H1 (cell line): ENCODE measurements around the gene CENATAC. TPM values are rescaled to one million over a fixed set of nuclear protein-coding genes. Genes with fewer than 3 reads are reported as not detected.

ENCODE experiments used
- CTCF ChIA-PET: fragments of 300-600 bp; sonication (Branson Sonifier 250); formaldehyde crosslinking; loops from one replicate; lab custom pipeline; 2021; ENCODE audit not compliant: partially characterized antibody; lab: Charles Lee
- POLR2A ChIA-PET: fragments of 300-600 bp; sonication (Branson Sonifier 250); formaldehyde crosslinking; loops from one replicate; lab custom pipeline; 2021; ENCODE audit warnings: inconsistent platforms; ENCODE audit not compliant: partially characterized antibody; lab: Charles Lee
- DNase-seq, 2 experiments: peaks; one replicate each; pipeline versions ENCODE4 v3.0.0 to v3.0.0-alpha.2; 2010 to 2022; ENCODE audit warnings: low spot score in 2 of 2, low read depth in 1 of 2, mixed read lengths in 1 of 2
- FAIRE-seq: peaks from 2 replicates; lab custom pipeline; 2011; peaks lifted over from hg19 to GRCh38; lab: Jason Lieb, UNC
- H2AFZ ChIP-seq: 2 replicates; pipeline ENCODE4 v1.8.1; 2012; ENCODE audit warnings: low read length, inconsistent platforms
- H2AK5ac ChIP-seq: 2 replicates; pipeline ENCODE4 v1.6.1; 2013; ENCODE audit warnings: low read depth, low read length
- H2BK120ac ChIP-seq: replicated peaks from 2 replicates; pipeline ENCODE3; 2013; ENCODE audit warnings: low read depth, low read length, inconsistent platforms
- H2BK12ac ChIP-seq: 2 replicates; pipeline ENCODE4 v1.6.1; 2013; ENCODE audit warnings: low read depth, low read length
- H2BK15ac ChIP-seq: 2 replicates; pipeline ENCODE4 v1.6.1; 2013; ENCODE audit warnings: low read length
- H2BK20ac ChIP-seq: 2 replicates; pipeline ENCODE4 v1.6.1; 2013; ENCODE audit warnings: low read length
- H2BK5ac ChIP-seq: 2 replicates; pipeline ENCODE4 v1.6.1; 2013; ENCODE audit warnings: low read depth, low read length
- H3K14ac ChIP-seq: 2 replicates; pipeline ENCODE4 v1.6.1; 2013; ENCODE audit warnings: inconsistent platforms; ENCODE audit not compliant: insufficient read length
- H3K18ac ChIP-seq: 2 replicates; pipeline ENCODE4 v1.6.1; 2013; ENCODE audit warnings: low read length; ENCODE audit errors: extremely low read depth
- H3K23ac ChIP-seq: 2 replicates; pipeline ENCODE4 v1.6.1; 2013; ENCODE audit warnings: inconsistent platforms; ENCODE audit not compliant: insufficient read length
- H3K23me2 ChIP-seq: 2 replicates; pipeline ENCODE4 v1.6.1; 2013; ENCODE audit warnings: low read depth, low read length
- H3K27ac ChIP-seq: 2 replicates; pipeline ENCODE4 v1.6.1; 2011; ENCODE audit warnings: low read depth, low read length, inconsistent platforms
- H3K27me3 ChIP-seq, 4 experiments: replicated peaks in 1 of 4; 1 replicate in 1 of 4; 2 replicates in 3 of 4; pipeline versions ENCODE4 v1.6.1 to v1.8.1; 2011 to 2013; ENCODE audit warnings: low read length in 3 of 4, mild to moderate bottlenecking in 3 of 4, inconsistent platforms in 2 of 4, mixed read lengths in 2 of 4, moderate library complexity in 1 of 4; ENCODE audit not compliant: control insufficient read depth in 3 of 4, insufficient read depth in 3 of 4; ENCODE audit errors: extremely low read depth in 1 of 4
- H3K36me3 ChIP-seq, 4 experiments: 2 replicates each; pipeline versions ENCODE4 v1.6.1 to v1.8.1; 2011 to 2013; ENCODE audit warnings: mild to moderate bottlenecking in 4 of 4, low read length in 3 of 4, moderate library complexity in 2 of 4, control low read depth in 1 of 4, inconsistent platforms in 1 of 4; ENCODE audit not compliant: insufficient read depth in 4 of 4, control insufficient read depth in 2 of 4
- H3K4ac ChIP-seq: replicated peaks from 2 replicates; pipeline ENCODE3; 2013; ENCODE audit warnings: low read length, low read depth, mixed read lengths, inconsistent platforms; ENCODE audit not compliant: insufficient read length
- H3K4me1 ChIP-seq, 4 experiments: replicated peaks in 1 of 4; 1 replicate in 1 of 4; 2 replicates in 3 of 4; pipeline versions ENCODE4 v1.6.1 to v1.8.1; 2011 to 2013; ENCODE audit warnings: low read length in 3 of 4, inconsistent platforms in 2 of 4, mixed read lengths in 1 of 4; ENCODE audit not compliant: insufficient read depth in 4 of 4, control insufficient read depth in 3 of 4
- H3K4me2 ChIP-seq, 2 experiments: 2 replicates each; pipeline versions ENCODE4 v1.6.1 to v1.8.1; 2011 to 2013; ENCODE audit warnings: low read depth in 2 of 2, low read length in 2 of 2, control low read depth in 1 of 2, inconsistent platforms in 1 of 2, mild to moderate bottlenecking in 1 of 2; ENCODE audit not compliant: insufficient read depth in 1 of 2
- H3K4me3 ChIP-seq, 4 experiments: fragments of 200-600, 300-600 bp in 1 of 4; sonication (generic), shearing (Covaris generic), sonication (Bioruptor Twin) in 1 of 4; 2 replicates each; pipeline versions ENCODE4 v1.5.1 to v1.8.1; 2011 to 2016; ENCODE audit warnings: low read length in 4 of 4, low read depth in 3 of 4, control low read depth in 2 of 4, inconsistent platforms in 2 of 4, mild to moderate bottlenecking in 2 of 4, mixed read lengths in 1 of 4, moderate library complexity in 1 of 4; ENCODE audit not compliant: insufficient read depth in 2 of 4; ENCODE audit errors: extremely low read depth in 1 of 4
- H3K56ac ChIP-seq: replicated peaks from 2 replicates; pipeline ENCODE3; 2013; ENCODE audit warnings: low read depth, mild to moderate bottlenecking, mixed read lengths, low read length, inconsistent platforms; ENCODE audit not compliant: insufficient read length
- H3K79me1 ChIP-seq: 2 replicates; pipeline ENCODE4 v1.6.1; 2013; ENCODE audit warnings: low read depth, low read length, control low read depth
- H3K79me2 ChIP-seq, 2 experiments: 2 replicates each; pipeline versions ENCODE4 v1.6.1 to v1.8.1; 2012 to 2013; ENCODE audit warnings: low read length in 2 of 2, mild to moderate bottlenecking in 2 of 2, inconsistent platforms in 1 of 2; ENCODE audit not compliant: insufficient read depth in 2 of 2, control insufficient read depth in 1 of 2
- H3K9ac ChIP-seq, 4 experiments: replicated peaks in 1 of 4; 1 replicate in 1 of 4; 2 replicates in 3 of 4; pipeline versions ENCODE4 v1.6.1 to v1.8.1; 2011 to 2013; ENCODE audit warnings: low read depth in 3 of 4, low read length in 3 of 4, control low read depth in 2 of 4, mild to moderate bottlenecking in 2 of 4, moderate library complexity in 2 of 4, inconsistent platforms in 1 of 4; ENCODE audit errors: extremely low read depth in 1 of 4
- H3K9me3 ChIP-seq, 2 experiments: 2 replicates each; pipeline versions ENCODE4 v1.6.1 to v1.8.1; 2012 to 2013; ENCODE audit warnings: mild to moderate bottlenecking in 2 of 2, moderate library complexity in 2 of 2, control low read depth in 1 of 2, inconsistent platforms in 1 of 2, low read depth in 1 of 2, low read length in 1 of 2, mixed read lengths in 1 of 2; ENCODE audit not compliant: insufficient read depth in 2 of 2
- H4K20me1 ChIP-seq, 2 experiments: replicated peaks in 1 of 2; 2 replicates each; pipeline versions ENCODE3 to v1.8.1; 2011 to 2013; ENCODE audit warnings: inconsistent platforms in 2 of 2, low read length in 2 of 2, mild to moderate bottlenecking in 1 of 2; ENCODE audit not compliant: insufficient read depth in 2 of 2, control insufficient read depth in 1 of 2
- H4K5ac ChIP-seq: 2 replicates; pipeline ENCODE4 v1.6.1; 2013; ENCODE audit warnings: low read length, low read depth, mixed read lengths, inconsistent platforms; ENCODE audit not compliant: insufficient read length
- H4K8ac ChIP-seq: 2 replicates; pipeline ENCODE4 v1.8.0; 2013; ENCODE audit warnings: mild to moderate bottlenecking, moderate library complexity, low read length, inconsistent platforms; ENCODE audit not compliant: insufficient read depth; ENCODE audit errors: extremely low read depth
- H4K91ac ChIP-seq: replicated peaks from 2 replicates; pipeline ENCODE3; 2013; ENCODE audit warnings: low read length, mixed read lengths, inconsistent platforms; ENCODE audit not compliant: insufficient read length
- HDAC6 ChIP-seq: IDR thresholded peaks from one replicate; pipeline ENCODE4 v1.7.1; 2012; ENCODE audit warnings: low read depth, mild to moderate bottlenecking, inconsistent platforms, low read length, moderate library complexity
- NRF1 ChIP-seq: IDR thresholded peaks from 2 replicates; pipeline ENCODE4 v1.6.1; 2011; ENCODE audit warnings: mild to moderate bottlenecking, low read depth, low read length, improper control_type of control experiment
- WGBS, 2 experiments: shearing (Covaris generic) in 1 of 2; methylation state at CpG; one replicate each; pipeline versions ENCODE4 v1.1.6 to v1.1.7; 2013 to 2015; ENCODE audit warnings: low lambda C conversion rate in 2 of 2, mixed read lengths in 2 of 2, inconsistent platforms in 1 of 2, low coverage in 1 of 2, missing lambda C conversion rate in 1 of 2; ENCODE audit not compliant: insufficient replicate concordance in 2 of 2, insufficient coverage in 1 of 2, insufficient read length in 1 of 2; ENCODE audit errors: extremely low coverage in 1 of 2, missing lambda C conversion rate in 1 of 2; 5-methylcytosine and 5-hydroxymethylcytosine counted together
- polyA plus RNA-seq, 7 experiments: library from polyadenylated mRNA; depleted of rRNA in 3 of 7; stranded (reverse) in 5 of 7; unstranded in 2 of 7; fragments of >200 nt in 5 of 7; fragments of 200-250 nt in 2 of 7; gene quantifications; 1 replicate in 5 of 7; 2 replicates in 1 of 7; 4 replicates in 1 of 7; pipeline versions ENCODE4 v1.2.1 to v1.2.3, GENCODE V29; 2011 to 2013; ENCODE audit warnings: missing spikeins in 2 of 7, mixed read lengths in 2 of 7
- total RNA-seq: library from RNA; stranded (reverse); fragmentation: NEBNext Ultra II Directional; extraction: Animal tissue kit (Norgen Biotek cat#: 25700); gene quantifications from 2 replicates; pipeline ENCODE4 v1.2.1, GENCODE V29; 2021

The CENATAC gene
- total and polyA plus RNA-seq, 2 of the 8 experiments (the other 6 are each of a cell fraction or from before 2014, with no cell fraction given): 22.7 to 36.4 TPM

DNA sequence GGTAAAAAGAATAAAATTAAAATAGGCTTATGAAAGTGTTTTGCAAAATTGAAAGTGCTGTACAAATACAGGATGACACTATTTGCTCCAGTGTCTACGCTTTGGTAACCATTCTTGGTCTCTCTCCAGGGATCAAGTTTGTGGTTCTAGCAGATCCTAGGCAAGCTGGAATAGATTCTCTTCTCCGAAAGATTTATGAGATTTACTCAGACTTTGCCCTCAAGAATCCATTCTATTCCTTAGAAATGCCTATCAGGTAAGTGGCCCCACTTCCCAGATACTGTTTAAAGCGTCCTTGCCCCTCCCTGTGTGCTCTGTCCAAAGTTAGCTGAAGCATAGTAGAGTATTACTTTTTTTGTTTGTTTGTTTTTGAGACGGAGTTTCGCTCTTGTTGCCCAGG is 23.7 kb downstream of the CENATAC start:
- FAIRE-seq (no peak), DNase-seq (no peak)
- ChIA-PET CTCF (interaction anchor here (0.9 kb wide), 1 partner anchor 9 kb away, joined by 3 read pairs; the partner anchor contains the start of gene SLC37A4), POLR2A (interaction anchor here (0.7 to 18.5 kb wide), 6 partner anchors 6 to 231 kb away, joined by 3 to 264 read pairs (median 4); partner anchors contain the start of genes CENATAC, DDX6 and SLC37A4)
- Histone ChIP-seq H3K4me1 (peaks cover 0 to 8% (median 1%) of the 10 kb centered on the region in 4 experiments; a peak in 4 of 7 replicates), H3K4ac (no peak overlapping the region), H3K14ac (no peak overlapping the region), H2BK12ac (no peak overlapping the region), H3K9me3 (no peaks in the 10 kb centered on the region), H2AFZ (no peak overlapping the region), H4K8ac (no peak overlapping the region), H3K36me3 (peaks cover 13 to 54% (median 37%) of the 10 kb centered on the region in 4 experiments), H2BK15ac (no peak overlapping the region), H3K23ac (no peak overlapping the region), H3K79me2 (peaks cover 15 to 44% of the 10 kb centered on the region in 2 experiments; a peak in 3 of 4 replicates), H3K27me3 (no peaks in the 10 kb centered on the region), H3K18ac (no peak overlapping the region), H3K27ac (no peak overlapping the region), H3K4me2 (no peak overlapping the region), H2BK120ac (no peak overlapping the region), H2AK5ac (no peak overlapping the region), H3K79me1 (peaks cover 10% of the 10 kb centered on the region), H3K9ac (no peak overlapping the region), H4K5ac (no peak overlapping the region), H3K56ac (no peak overlapping the region), H2BK5ac (no peak overlapping the region), H3K4me3 (no peak overlapping the region), H3K23me2 (no peaks in the 10 kb centered on the region; the same call in 1 of the 2 replicates), H4K91ac (no peak overlapping the region), H2BK20ac (no peak overlapping the region), H4K20me1 (peaks cover under 1 to 8% of the 10 kb centered on the region in 2 experiments)
- TF ChIP-seq NRF1 (no peak), HDAC6 (no peak)
- 94% methylated on average over 5 of the region's 5 CpGs; no CpG with 5 or more reads in 1 of the 2 experiments for WGBS, 2 experiments
